Breast epithelium (tissue), 4 donors: ENCODE data around the gene RGS3. TPM values are rescaled to one million over a fixed set of nuclear protein-coding genes. Genes with fewer than 3 reads are reported as not detected.
"Not testable (repeated sequence)": the region's sequence is repeated elsewhere in the genome, so short reads cannot be mapped to it uniquely, and the experiment has no call there.

ENCODE experiments used
- DNase-seq, 2 donors: peaks; one replicate each; pipeline ENCODE4 v3.0.0-alpha.2; 2019; ENCODE audit warnings: low spot score in 2 of 2
- H3K27ac ChIP-seq, 2 donors: fragments of 200-600 bp; sonication (generic) in 1 of 2; one replicate each; pipeline ENCODE4 v1.5.1; 2016 to 2019; ENCODE audit warnings: mild to moderate bottlenecking in 1 of 2
- H3K27me3 ChIP-seq, 2 donors: fragments of 200-600 bp; sonication (generic) in 1 of 2; one replicate each; pipeline versions ENCODE4 v1.5.1 to v1.6.0; 2017 to 2019; ENCODE audit warnings: control low read depth in 1 of 2, mild to moderate bottlenecking in 1 of 2
- H3K36me3 ChIP-seq: fragments of 200-600 bp; one replicate; pipeline ENCODE4 v1.5.1; 2019
- H3K4me1 ChIP-seq, 2 donors: fragments of 200-600 bp; sonication (generic); one replicate each; pipeline ENCODE4 v1.5.1; 2016 to 2019; ENCODE audit warnings: control low read depth in 1 of 2
- H3K4me3 ChIP-seq, 3 donors: fragments of 200-600 bp; sonication (generic); 1 replicate in 2 of 3; 2 replicates in 1 of 3; pipeline ENCODE4 v1.5.1; 2016 to 2019; ENCODE audit warnings: mild to moderate bottlenecking in 3 of 3, moderate library complexity in 2 of 3
- H3K9me3 ChIP-seq, 2 donors: fragments of 200-600 bp; sonication (generic) in 1 of 2; one replicate each; pipeline ENCODE4 v1.5.1; 2016 to 2019; ENCODE audit warnings: control low read depth in 1 of 2
- POLR2A ChIP-seq: fragments of 450-650 bp; IDR thresholded peaks from one replicate; pipeline ENCODE4 v1.6.1; 2016; ENCODE audit warnings: antibody characterized with exemption, mild to moderate bottlenecking, moderate library complexity
- POLR2AphosphoS5 ChIP-seq, 3 donors: sonication (generic); formaldehyde crosslinking; IDR thresholded peaks; one replicate each; pipeline ENCODE4 v1.6.1; 2017; ENCODE audit warnings: antibody characterized with exemption in 3 of 3
- intact Hi-C: fragments of 100-400 bp; cut with DNase I; formaldehyde crosslinking; loops from one replicate; pipeline ENCODE4 v1.15.1; 2023; ENCODE audit warnings: low total_unique reads
- total RNA-seq, 3 donors: library from RNA; depleted of rRNA; stranded (reverse); fragments of >200 nt; gene quantifications; one replicate each; pipeline ENCODE4 v1.1.0, GENCODE V29; 2016
- TF ChIP-seq, protein P1 (sequence below), 3 donors: fragments of 450-650 bp; IDR thresholded peaks; one replicate each; pipeline ENCODE4 v1.5.1; 2016 to 2017; ENCODE audit warnings: antibody characterized with exemption in 3 of 3, mild to moderate bottlenecking in 3 of 3, moderate library complexity in 3 of 3

Gene RGS3
- total RNA-seq, 3 donors from 2014 or later: 31.7 to 49.0 (median 35.4) TPM

DNA sequence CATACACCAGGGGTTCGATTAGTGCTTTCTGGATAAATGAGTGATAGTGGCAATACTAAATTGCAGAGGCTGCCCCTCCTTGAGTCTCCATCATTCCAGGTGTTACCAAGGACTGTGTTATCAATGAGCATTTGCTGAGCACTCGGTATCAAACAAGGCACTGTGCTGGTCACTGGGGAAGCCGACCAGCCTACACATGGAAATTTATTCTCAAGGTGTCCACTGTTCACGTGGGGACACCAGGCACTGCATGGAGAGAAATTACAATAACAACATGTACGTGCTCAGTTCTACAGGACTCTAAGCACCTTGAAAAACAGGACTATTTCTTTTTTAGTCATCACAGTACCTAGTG, 22.2 kb downstream of the RGS3 start:
- H3K36me3 ChIP-seq: no peaks in the 10 kb centered on the region
- no peaks in the 10 kb centered on the region for H3K4me1 ChIP-seq
- intact Hi-C loops: no loop called here
- H3K4me3 ChIP-seq: no peak overlapping the region
- no peak for DNase-seq
- H3K27me3 ChIP-seq: no peaks in the 10 kb centered on the region
- TF ChIP-seq, protein P1, sequence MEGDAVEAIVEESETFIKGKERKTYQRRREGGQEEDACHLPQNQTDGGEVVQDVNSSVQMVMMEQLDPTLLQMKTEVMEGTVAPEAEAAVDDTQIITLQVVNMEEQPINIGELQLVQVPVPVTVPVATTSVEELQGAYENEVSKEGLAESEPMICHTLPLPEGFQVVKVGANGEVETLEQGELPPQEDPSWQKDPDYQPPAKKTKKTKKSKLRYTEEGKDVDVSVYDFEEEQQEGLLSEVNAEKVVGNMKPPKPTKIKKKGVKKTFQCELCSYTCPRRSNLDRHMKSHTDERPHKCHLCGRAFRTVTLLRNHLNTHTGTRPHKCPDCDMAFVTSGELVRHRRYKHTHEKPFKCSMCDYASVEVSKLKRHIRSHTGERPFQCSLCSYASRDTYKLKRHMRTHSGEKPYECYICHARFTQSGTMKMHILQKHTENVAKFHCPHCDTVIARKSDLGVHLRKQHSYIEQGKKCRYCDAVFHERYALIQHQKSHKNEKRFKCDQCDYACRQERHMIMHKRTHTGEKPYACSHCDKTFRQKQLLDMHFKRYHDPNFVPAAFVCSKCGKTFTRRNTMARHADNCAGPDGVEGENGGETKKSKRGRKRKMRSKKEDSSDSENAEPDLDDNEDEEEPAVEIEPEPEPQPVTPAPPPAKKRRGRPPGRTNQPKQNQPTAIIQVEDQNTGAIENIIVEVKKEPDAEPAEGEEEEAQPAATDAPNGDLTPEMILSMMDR (IDR thresholded peaks at IDR 0.05): no peak
- TF ChIP-seq POLR2A: no peak
- no peak for TF ChIP-seq POLR2AphosphoS5 (IDR thresholded peaks at IDR 0.05)
- H3K27ac ChIP-seq: no peak overlapping the region
- no peaks in the 10 kb centered on the region for H3K9me3 ChIP-seq

DNA sequence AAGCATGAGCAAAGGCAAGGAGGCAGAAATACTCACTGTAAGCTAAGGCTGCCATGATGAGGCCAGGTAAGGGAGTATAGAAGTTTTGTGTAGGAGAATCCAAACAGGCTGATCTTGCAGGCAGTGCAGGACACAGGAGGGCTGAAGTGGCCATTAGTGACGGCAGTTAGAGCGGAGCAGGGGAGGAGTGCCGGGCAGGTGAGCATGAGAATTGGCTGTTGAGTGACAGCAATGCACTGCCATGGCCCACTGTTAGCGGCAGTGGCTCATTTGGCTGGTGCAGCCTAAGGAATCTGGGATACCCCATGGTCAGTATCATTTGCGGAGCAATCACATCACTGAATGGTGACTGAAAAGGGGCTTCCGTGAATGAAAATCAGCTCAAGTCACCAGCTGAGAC, 22.8 kb downstream of the RGS3 start:
- Histone ChIP-seq H3K27ac (no peak overlapping the region), H3K4me3 (no peak overlapping the region), H3K27me3 (no peaks in the 10 kb centered on the region), H3K36me3 (no peaks in the 10 kb centered on the region), H3K4me1 (no peaks in the 10 kb centered on the region), H3K9me3 (no peaks in the 10 kb centered on the region)
- no peak for TF ChIP-seq POLR2AphosphoS5 (IDR thresholded peaks at IDR 0.05)
- TF ChIP-seq, protein P1 (IDR thresholded peaks at IDR 0.05): no peak
- no peak for TF ChIP-seq POLR2A
- no peak for DNase-seq
- intact Hi-C loops: no loop called here

DNA sequence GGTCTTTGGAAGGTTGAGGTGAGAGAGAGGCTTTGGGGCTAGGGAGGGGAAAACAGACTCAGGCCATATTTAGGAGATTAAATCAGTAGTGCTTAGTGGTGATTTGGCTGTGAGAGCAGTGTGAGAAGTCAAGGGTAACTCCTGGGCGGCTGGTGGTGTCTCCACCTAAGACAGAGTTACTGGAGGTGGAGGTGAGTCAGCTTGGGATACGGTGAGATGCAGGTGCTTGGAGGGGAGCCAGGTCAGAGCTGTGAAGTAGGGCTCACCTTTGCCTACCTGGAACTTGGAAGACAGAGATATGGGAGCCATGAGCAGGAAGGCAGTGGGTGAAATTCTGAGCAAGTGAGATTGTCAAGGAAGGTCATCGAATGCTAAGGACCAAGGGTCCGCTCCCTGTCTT, 24.5 kb downstream of the RGS3 start:
- TF ChIP-seq POLR2A (no peak), POLR2AphosphoS5 (IDR thresholded peaks at IDR 0.05) (no peak)
- TF ChIP-seq, protein P1 (IDR thresholded peaks at IDR 0.05): no peak
- Histone ChIP-seq H3K27ac (no peak overlapping the region), H3K36me3 (no peaks in the 10 kb centered on the region), H3K9me3 (no peaks in the 10 kb centered on the region), H3K4me1 (no peaks in the 10 kb centered on the region), H3K4me3 (no peak overlapping the region), H3K27me3 (no peaks in the 10 kb centered on the region)
- intact Hi-C loops: no loop called here
- no peak for DNase-seq

DNA sequence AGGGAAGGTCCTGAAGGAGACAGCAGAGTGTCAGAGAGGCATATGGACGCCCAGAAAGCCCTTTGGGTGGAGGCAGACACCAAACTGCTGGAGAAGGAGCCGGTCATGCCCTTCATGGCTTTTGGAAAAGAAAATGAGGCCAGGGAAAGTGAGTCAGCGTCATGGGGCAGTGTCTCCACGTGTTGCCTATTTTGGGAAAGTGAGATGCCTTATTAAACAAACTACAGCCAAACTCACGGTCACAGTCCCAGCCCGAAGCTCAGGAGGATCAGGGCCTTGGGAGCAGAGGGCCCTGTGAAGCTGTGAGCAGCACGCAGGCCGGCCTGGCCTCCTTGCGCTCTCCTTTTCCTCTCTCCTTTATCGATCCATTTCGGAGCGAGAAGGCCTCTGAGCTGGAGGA, 25.0 kb downstream of the RGS3 start:
- intact Hi-C loops: no loop called here
- no peak for DNase-seq
- H3K27ac ChIP-seq: no peak overlapping the region

DNA sequence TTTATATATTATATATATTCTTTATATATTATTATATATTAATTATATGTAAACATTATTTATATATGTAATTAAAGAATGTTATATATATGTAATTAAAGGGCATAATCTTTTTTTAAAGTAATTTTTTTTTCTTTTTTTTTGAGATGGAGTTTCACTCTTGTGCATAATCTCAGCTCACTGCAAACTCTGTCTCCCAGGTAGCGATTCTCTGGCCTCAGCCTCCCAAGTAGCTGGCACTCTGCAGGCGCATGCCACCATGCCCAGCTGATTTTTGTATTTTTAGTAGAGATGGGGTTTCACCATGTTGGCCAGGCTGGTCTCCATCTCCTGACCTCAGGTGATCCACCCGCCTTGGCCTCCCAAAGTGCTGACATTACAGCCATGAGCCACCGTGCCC, 27.6 kb downstream of the RGS3 start:
- H3K27me3 ChIP-seq, H3K4me1 ChIP-seq, H3K36me3 ChIP-seq, H3K4me3 ChIP-seq, H3K27ac ChIP-seq, intact Hi-C loops, DNase-seq, H3K9me3 ChIP-seq: not testable (repeated sequence)

More for the DNA sequence above, 25.0 kb downstream of the RGS3 start:
- Histone ChIP-seq H3K4me1 (no peaks in the 10 kb centered on the region), H3K4me3 (no peak overlapping the region), H3K27me3 (no peaks in the 10 kb centered on the region), H3K9me3 (no peaks in the 10 kb centered on the region), H3K36me3 (no peaks in the 10 kb centered on the region)
- no peak for TF ChIP-seq POLR2AphosphoS5 (IDR thresholded peaks at IDR 0.05)
- TF ChIP-seq POLR2A: no peak
- TF ChIP-seq, protein P1 (IDR thresholded peaks at IDR 0.05): no peak
